OCI-M2 (cell line): Measurements from ENCODE around the gene TRAF3IP1.
"Not testable (repeated sequence)": the region's sequence is repeated elsewhere in the genome, so short reads cannot be mapped to it uniquely, and the experiment has no call there.

Source experiments
- DNase-seq: peaks from one replicate; lab custom pipeline; 2025; ENCODE audit not compliant: unreplicated experiment; lab: John Stamatoyannopoulos, UW

TRAF3IP1 gene, protein sequence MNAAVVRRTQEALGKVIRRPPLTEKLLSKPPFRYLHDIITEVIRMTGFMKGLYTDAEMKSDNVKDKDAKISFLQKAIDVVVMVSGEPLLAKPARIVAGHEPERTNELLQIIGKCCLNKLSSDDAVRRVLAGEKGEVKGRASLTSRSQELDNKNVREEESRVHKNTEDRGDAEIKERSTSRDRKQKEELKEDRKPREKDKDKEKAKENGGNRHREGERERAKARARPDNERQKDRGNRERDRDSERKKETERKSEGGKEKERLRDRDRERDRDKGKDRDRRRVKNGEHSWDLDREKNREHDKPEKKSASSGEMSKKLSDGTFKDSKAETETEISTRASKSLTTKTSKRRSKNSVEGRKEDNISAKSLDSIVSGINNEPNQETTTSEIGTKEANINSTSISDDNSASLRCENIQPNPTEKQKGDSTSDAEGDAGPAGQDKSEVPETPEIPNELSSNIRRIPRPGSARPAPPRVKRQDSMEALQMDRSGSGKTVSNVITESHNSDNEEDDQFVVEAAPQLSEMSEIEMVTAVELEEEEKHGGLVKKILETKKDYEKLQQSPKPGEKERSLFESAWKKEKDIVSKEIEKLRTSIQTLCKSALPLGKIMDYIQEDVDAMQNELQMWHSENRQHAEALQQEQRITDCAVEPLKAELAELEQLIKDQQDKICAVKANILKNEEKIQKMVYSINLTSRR

GRCh38 chr2:238320246-238320647, at the start of gene TRAF3IP1:
Gene TRAF3IP1 (plus strand): TSS chr2:238320518. CDS start chr2:238320663, 145 bp downstream.
- peak; percentile 52 for DNase-seq

DNA sequence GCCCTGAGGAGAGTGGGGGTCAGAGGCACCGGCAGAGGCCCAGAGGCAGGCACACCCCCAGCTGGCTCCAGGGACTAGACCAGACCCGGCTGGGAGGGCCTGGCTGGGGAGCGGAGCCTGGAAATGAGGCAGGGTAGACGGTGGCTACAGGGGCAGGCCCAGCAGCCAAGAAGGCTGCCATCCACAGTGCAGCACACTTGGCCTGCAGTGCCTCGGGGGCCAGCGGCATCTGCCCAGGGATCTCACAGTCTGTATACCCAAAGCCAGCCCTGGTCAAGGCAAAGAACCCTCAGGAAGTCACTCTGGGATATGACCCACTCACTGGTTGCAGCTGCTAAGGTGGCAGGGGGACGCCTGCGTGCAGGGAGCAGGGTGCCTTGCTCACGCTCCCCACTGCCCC, 49.7 kb upstream of the TRAF3IP1 start:
- DNase-seq, result no peak

- no peak for DNase-seq
These were observed 49.2 kb upstream of the TRAF3IP1 start for GRCh38 chr2:238271061-238271554.

DNA sequence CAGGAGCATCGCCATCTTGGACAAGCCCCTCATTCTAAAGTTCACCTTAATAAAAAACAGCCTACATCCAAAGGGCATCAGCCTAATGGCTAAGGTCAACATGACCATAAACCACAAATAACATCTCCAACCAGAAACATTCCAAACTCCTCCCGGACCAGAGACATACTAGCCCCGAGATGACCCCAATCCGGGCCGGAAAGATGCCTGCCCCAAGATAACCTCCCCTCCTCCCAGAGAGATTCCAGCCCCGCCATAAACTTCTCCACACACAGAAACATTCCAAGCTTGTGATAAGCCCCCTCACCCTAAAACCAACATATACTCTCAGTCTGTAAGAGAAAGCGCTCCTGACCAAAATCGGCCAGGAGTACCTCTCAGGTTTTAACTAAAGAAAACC, 48.6 kb upstream of the TRAF3IP1 start:
- DNase-seq, result not testable (repeated sequence)

GRCh38 chr2:238272156-238272555, 48.2 kb upstream of the TRAF3IP1 start:
- DNase-seq, result no peak

DNA sequence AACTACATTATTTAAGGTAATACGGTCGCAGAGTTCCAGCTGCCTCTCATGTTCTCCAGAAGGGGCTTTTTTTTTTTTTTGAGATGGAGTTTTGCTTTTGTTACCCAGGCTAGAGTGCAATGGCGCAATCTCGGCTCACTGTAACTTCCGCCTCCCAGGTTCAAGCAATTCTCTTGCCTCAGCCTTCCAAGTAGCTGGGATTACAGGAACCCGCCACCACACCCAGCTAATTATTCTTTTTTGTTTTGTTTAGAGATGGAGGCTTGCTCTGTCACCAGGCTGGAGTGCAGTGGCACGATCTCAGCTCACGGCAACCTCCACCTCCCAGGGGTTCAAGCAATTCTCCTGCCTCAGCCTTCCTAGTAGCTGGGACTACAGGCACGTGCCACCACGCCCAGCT, 46.9 kb upstream of the TRAF3IP1 start:
- DNase-seq, result not testable (repeated sequence)

DNA sequence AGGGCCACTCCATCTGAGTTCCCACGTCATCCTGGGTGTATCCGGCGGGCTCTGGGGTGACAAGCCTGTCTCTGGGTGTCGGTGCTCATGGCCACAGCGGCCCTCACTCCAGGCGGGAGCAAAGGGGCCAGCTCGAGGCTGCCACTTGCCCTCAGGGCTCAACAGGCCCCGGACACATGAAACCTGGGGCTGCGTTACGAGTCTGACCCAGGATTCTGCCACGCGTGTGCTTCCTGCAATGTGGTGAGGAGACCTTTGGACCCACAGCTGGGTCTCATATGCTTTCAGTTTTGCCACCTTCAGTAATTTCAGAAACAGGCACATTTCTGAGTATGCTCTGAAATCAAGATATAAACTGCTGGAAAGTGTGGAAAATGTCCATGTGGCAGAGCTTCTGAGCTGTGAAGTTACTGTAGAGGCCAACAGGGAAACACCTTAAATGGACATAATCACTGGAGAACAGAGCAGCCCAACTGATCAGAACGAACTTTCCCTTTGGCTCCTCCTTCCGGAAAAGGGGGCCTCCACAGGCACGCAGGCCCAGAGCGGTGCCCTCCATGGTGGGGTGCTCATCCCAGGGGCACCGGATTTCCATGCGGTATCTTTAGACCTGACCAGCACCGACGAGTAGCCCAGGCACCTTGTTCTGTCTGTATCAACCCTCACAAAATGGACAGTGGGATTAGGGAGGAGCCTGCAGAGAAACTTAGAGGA, 46.0 kb upstream of the TRAF3IP1 start:
- DNase-seq, result no peak

DNA sequence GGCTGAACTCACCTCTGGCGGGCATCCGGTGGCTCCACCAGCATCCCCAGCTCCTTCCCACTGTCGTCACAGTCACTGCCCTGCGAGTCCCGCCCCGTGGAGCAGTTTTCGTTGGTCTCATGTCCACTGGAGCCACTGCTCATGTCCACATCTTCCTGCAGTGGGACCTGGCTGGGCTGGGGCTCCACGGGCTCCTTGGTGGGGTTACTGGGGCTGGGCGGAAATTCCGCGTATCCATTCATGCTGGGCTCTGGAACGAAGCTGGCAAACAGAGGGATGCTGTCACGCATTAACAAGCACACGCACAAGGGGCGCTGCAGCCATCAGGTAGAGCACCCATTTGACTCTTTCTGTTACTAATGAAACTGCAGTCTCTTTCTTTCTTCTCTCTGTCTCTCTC, 42.6 kb upstream of the TRAF3IP1 start:
- no peak for DNase-seq

DNA sequence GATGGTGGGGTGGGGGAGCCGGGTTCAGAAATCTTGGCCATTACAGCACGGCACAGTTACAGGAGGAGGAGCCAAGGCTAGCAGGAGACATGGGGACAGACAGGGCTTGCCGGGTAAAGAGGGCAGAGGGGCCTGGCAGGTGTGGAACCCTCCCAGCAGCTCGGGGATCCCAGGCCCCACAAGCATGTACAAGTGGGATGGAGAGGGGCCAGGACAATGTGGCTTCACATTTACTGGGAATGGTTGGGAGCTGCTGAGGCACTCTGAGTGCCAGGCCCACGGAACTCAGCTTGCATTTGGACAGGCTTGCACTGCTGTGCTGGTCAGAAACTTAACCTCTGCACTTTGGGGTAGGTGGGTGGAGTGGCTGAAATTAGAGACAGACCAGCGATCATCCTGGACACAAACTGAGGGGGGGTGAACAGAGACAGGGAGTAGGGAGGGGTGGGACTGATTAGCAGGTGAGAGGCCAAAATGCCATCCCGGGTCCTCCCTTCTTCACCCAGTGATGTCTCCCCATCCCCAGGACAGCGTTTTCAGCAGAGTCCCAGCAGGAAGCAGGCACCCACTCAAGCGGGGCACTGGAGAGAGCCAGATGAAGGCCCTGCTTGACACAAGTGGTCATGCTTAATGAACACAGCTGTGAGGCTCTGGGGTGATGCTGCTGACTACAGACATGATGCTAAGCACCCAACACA, 41.5 kb upstream of the TRAF3IP1 start:
- no peak for DNase-seq

DNA sequence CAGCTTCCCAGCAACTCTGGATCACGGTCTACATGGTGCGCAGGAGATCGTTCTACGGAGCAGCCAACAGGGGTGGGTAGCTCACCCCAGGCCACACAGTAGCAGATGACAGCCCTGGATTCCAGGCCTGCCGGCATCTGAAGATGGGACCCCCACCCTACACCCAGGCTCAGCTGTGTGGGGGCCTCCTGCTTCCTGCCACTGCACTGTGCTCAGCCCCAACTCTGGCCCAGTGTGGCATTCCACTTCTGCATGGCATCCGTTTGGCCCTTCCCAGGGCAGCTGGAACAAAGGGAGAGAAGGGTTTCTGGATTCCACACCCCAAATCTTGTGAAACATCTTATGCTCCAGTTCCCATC, 41.0 kb upstream of the TRAF3IP1 start:
- DNase-seq, result no peak

- no peak for DNase-seq
These were observed 40.1 kb upstream of the TRAF3IP1 start for GRCh38 chr2:238280083-238280825.

GRCh38 chr2:238281826-238282480, 38.4 kb upstream of the TRAF3IP1 start:
- DNase-seq, result no peak

DNA sequence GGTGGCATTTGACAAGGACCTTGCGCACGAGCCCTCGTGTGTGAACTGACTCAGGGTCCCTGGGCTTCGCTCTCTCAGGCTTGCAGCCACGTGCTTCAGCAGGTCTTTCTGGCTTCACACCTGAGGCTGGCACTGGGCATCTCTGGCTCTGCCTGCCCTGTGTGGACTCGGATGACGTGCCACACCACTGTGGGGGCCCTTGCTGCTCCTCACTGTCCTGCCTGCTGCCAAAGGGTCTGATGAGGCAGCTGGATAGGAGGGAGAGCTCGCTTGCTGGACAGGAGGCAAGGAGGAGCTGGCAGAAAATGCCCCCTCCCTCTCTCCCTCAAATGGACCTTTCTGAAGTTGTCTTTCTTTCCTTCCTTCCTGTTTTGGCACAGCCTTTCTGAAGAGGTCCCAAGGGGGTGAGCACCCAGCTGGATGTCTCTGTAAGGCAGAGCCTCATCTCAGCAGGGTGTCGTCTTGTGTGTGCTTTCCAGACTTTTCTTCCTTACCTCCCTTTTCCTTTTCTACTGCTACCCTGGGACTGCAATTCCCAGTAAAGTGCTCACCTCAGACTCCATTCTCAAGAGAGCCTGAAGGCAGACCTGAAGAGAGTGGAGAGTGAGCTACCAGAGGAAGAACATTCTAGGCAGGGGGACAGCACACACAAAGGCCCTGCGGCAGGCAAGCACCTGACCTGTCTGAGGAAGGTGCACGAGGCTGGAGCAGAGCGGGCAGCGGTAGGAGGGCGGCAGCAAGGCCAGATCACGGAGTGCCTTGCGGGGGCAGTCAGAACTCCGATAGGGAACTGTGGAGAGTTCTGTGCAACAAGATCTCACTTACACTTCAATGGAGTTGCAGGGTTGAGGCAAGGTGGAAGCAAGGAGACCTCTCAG, 37.2 kb upstream of the TRAF3IP1 start:
- no peak for DNase-seq

DNA sequence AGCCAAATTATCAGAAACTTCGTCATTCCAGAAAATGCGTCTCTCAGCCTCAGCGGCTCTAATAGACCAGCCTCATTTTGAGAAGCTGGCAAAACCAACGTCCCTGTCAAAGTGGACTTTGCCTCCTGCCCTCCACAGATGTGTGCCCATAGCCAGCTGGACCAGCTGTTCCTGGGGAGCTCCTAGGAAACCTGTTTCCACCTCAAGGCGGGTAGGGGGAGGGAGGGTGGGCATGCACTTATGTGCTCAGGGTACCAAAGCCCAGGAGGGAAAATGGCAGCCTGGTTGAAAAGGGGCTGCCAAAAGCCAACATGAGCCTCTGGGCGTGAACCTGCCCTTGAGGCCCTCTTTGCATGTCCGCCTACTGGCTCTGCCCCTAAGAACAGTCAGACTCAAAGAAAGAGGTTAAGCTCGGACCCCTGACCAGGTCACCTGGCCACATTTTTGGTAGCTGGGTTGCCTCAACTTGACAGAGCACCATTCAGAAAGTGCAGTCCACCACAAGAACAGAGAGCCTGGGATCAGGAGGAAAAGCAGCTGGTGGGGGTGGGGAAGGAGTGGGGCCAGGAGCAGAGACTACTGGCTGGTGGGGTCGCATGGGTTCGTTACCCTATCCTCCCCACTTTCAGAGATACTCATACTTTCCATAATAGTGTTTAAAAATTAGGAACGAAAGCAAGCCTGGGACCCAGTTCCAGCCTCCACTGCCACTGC, 35.4 kb upstream of the TRAF3IP1 start:
- no peak for DNase-seq

GRCh38 chr2:238285653-238286082, 34.6 kb upstream of the TRAF3IP1 start:
- no peak for DNase-seq

DNA sequence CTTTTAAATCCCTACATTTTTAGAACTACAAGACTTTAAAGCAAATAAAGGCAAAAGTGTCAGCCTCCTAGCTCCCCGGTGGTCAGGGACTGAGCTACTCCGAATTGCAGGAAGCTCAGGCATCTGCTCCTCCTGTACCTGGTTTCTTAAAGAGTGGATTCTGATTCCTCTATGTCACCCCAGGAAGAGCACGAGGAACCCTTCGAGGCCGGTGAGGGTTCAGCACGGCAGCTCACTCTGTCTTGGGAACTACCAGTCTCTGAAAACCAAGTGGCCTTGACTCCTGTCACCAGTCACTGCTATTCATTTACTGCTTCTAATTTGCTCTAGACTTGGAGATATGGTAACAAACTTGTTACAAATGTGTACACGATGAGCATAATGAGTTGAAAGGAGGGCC, 34.2 kb upstream of the TRAF3IP1 start:
- no peak for DNase-seq

GRCh38 chr2:238286551-238286950, 33.8 kb upstream of the TRAF3IP1 start:
- no peak for DNase-seq
